GM12878 (cell line): ENCODE results near the gene ETF1. TPM values are rescaled to one million over a fixed set of nuclear protein-coding genes. Genes with fewer than 3 reads are reported as not detected.

Experiments used
- CBFB ChIP-seq: IDR thresholded peaks from 2 replicates; pipeline ENCODE4 v1.6.1; 2016; ENCODE audit warnings: antibody characterized with exemption, low read depth
- E2F8 ChIP-seq: fragments of 450-650 bp; IDR thresholded peaks from 2 replicates; pipeline ENCODE4 v1.6.1; 2018; ENCODE audit warnings: mild to moderate bottlenecking, low read depth, moderate library complexity; ENCODE audit not compliant: partially characterized antibody
- ESRRA ChIP-seq: IDR thresholded peaks from 2 replicates; pipeline ENCODE4 v1.6.1; 2012; ENCODE audit warnings: mild to moderate bottlenecking, low read length, improper control_type of control experiment
- FOXK2 ChIP-seq: fragments of 450-650 bp; IDR thresholded peaks from 2 replicates; pipeline ENCODE4 v1.6.1; 2017; ENCODE audit warnings: mild to moderate bottlenecking, moderate library complexity
- HDAC2 ChIP-seq: fragments of 200-600 bp; sonication (generic); IDR thresholded peaks from 2 replicates; pipeline ENCODE4 v1.6.1; 2017
- MEF2A ChIP-seq: IDR thresholded peaks from 2 replicates; pipeline ENCODE4 v1.6.1; 2011; ENCODE audit warnings: low read depth, mild to moderate bottlenecking, low read length, moderate library complexity; ENCODE audit not compliant: insufficient read depth
- MTA3 ChIP-seq: IDR thresholded peaks from 2 replicates; pipeline ENCODE4 v1.6.1; 2012; ENCODE audit warnings: low read length, inconsistent platforms, borderline replicate concordance
- PAX5 ChIP-seq: IDR thresholded peaks from 2 replicates; pipeline ENCODE4 v1.6.1; 2011; ENCODE audit warnings: low read depth, low read length, borderline replicate concordance
- RAD51 ChIP-seq: fragments of 450-650 bp; IDR thresholded peaks from 2 replicates; pipeline ENCODE4 v1.6.1; 2016; ENCODE audit warnings: moderate library complexity, mild to moderate bottlenecking, inconsistent platforms
- RBBP5 ChIP-seq: fragments of 200-600 bp; sonication (generic); conservative IDR thresholded peaks from 2 replicates; pipeline ENCODE4 v1.6.1; 2016
- RFX5 ChIP-seq: IDR thresholded peaks from 2 replicates; pipeline ENCODE4 v1.6.1; 2011; ENCODE audit warnings: low read depth, low read length, improper control_type of control experiment
- SKIL ChIP-seq: fragments of 450-650 bp; IDR thresholded peaks from 2 replicates; pipeline ENCODE4 v1.6.1; 2017; ENCODE audit warnings: mild to moderate bottlenecking, low read depth, inconsistent platforms; ENCODE audit not compliant: poor library complexity, severe bottlenecking
- SRF ChIP-seq, 2 experiments: IDR thresholded peaks; 2 replicates each; pipeline ENCODE4 v1.6.1; 2011; ENCODE audit warnings: low read depth in 2 of 2, low read length in 2 of 2, mild to moderate bottlenecking in 1 of 2, moderate library complexity in 1 of 2
- ZBTB40 ChIP-seq: fragments of 450-650 bp; IDR thresholded peaks from 2 replicates; pipeline ENCODE4 v1.6.1; 2016; ENCODE audit warnings: mild to moderate bottlenecking, moderate library complexity, borderline replicate concordance
- ZNF384 ChIP-seq: IDR thresholded peaks from 2 replicates; pipeline ENCODE4 v1.6.1; 2012; ENCODE audit warnings: low read depth, mild to moderate bottlenecking, low read length, improper control_type of control experiment, borderline replicate concordance
- ZNF687 ChIP-seq: fragments of 450-650 bp; IDR thresholded peaks from 2 replicates; pipeline ENCODE4 v1.6.1; 2017; ENCODE audit warnings: mild to moderate bottlenecking, moderate library complexity
- polyA plus RNA-seq, 11 experiments: library from polyadenylated mRNA; depleted of rRNA in 4 of 11; unstranded in 6 of 11; stranded (reverse) in 5 of 11; fragments of >200 nt; fragmentation: Nextera tagmentation in 4 of 11; fragmentation: Illumina TruSeq in 1 of 11; extraction: Ambion mirVana in 4 of 11; extraction: Trizol in 1 of 11; gene quantifications; 1 replicate in 1 of 11; 2 replicates in 10 of 11; pipeline versions ENCODE4 v1.2.1 to v1.2.3, GENCODE V29; 2011 to 2016; ENCODE audit warnings: inconsistent platforms in 2 of 11, missing spikeins in 2 of 11, low read depth in 1 of 11
- total RNA-seq, 4 experiments: library from RNA; depleted of rRNA in 3 of 4; stranded (reverse); fragments of >200 nt in 3 of 4; fragmentation: Illumina TruSeq in 1 of 4; extraction: Trizol in 1 of 4; gene quantifications; 2 replicates each; pipeline versions ENCODE4 v1.2.1 to v1.2.3, GENCODE V29; 2013 to 2021

ETF1 gene
- total and polyA plus RNA-seq, 10 of the 15 experiments (the other 5 are each of a cell fraction or from before 2014, with no cell fraction given) = 29.8 to 145 (median 108) TPM

GRCh38 chr5:138464388-138465260 is 78.4 kb downstream of the ETF1 start (continued):
- TF ChIP-seq FOXK2 (no peak), E2F8 (no peak), RFX5 (no peak), CBFB (0 out of 2 replicates have a peak, but pooled peaks have one; percentile 18), RBBP5 (no peak), MTA3 (no peak), SKIL (peak; percentile 60), SRF (IDR thresholded peaks at IDR 0.05; ENCODE audit: low read depth in 2 of 2, low read length in 2 of 2) (peak; percentile 95 to 99), RAD51 (no peak), MEF2A (no peak), ZBTB40 (no peak), ESRRA (no peak), ZNF687 (no peak; the same call in 1 of the 2 replicates), ZNF384 (no peak), PAX5 (peak; percentile 34; the same call in 1 of the 2 replicates), HDAC2 (0 out of 2 replicates have a peak, but pooled peaks have one; percentile 37)
